ENCODE data around the gene FKBP8.

FKBP8 gene

GRCh38 chr19:18501351-18501750 is 42.0 kb downstream of the FKBP8 start:
- no peak for DNase-seq

DNA sequence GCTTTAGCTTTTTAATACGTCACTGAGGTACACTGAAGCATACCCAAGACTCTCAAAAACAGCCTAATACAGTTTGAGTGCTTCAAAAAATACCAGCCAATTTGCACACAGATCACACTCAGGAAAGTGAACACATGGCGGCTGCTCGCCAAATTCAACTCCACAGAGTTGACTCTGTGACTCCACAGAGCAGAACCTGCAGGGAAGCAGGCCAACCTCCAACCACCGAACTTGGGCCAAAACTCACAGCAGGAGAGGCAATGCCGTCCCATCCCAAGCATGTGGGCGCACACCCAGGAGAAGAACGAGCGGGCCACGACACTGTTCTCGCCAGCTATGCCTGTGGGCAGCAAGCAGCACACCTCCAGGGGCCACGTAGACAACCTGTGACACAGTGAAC is 42.6 kb downstream of the FKBP8 start:
- no peak for DNase-seq

DNA sequence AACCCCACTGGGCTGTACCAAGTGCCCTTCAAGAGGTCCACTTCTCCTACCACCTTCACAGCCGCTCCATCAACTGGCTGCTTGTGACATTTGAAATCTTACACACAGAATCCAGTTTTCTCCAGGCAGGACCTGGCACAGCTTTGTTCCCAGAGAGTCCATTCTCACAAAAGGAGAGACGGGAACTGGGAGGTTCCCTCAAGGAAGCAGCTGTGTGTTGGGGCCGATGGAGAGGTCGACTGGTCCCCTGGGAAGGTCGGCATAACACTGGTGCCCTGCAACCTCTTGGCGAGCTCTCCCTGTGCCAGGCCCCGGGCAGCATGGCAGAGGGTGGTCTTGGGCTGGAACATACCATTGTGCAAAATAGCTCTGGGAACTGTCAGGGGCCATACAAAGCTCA is 43.0 kb downstream of the FKBP8 start:
- no peak for DNase-seq

DNA sequence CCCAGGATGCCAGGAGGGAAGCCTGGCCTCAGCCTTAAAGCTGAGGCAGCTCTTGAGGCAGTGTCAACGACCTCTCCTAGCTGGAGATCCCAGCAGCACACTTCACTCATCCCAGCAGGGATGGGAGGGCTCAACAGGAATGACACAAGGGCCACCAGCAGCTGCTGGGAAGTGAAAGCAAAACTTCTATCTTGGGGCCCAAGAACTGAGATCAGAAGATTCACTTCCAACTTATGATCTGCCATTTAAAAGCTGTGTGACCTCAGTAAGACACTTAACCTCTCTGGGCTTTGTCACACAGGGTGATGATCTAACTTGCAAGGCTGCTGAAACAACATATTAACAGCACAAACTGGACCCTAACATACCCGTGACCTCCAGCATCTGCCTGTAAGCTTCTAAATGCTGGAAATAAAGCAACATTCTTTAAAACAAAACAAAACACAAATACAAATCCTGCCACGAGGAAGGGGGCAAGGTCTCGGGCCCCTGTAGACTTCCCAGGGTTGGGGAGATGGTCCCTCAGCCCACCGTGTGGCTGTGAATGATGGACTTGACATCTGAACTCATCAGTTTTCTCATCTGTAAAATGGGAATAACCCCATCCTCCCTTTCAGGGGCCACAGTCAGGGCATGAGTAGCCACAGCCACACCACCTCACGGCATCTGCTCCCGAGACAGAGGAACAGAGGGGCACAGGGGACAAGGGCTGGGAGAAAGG is 44.2 kb downstream of the FKBP8 start:
- DNase-seq = no peak

DNA sequence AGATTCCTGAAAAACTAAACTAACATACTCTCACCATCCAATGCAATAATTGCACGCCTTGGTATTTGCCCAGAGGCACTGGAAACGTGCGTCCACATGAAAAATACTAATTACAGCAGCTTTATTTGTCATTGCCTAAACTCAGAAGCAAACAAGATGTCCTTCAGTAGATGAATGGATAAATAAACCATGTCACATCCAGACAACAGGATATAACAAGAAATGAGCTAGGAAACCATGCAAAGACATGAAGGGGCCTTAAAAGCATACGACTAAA is 46.5 kb downstream of the FKBP8 start:
- no peak for DNase-seq

- DNase-seq = peak; percentile 35 to 43
Observed at GRCh38 chr19:18496167-18496979, 47.0 kb downstream of the FKBP8 start.

DNA sequence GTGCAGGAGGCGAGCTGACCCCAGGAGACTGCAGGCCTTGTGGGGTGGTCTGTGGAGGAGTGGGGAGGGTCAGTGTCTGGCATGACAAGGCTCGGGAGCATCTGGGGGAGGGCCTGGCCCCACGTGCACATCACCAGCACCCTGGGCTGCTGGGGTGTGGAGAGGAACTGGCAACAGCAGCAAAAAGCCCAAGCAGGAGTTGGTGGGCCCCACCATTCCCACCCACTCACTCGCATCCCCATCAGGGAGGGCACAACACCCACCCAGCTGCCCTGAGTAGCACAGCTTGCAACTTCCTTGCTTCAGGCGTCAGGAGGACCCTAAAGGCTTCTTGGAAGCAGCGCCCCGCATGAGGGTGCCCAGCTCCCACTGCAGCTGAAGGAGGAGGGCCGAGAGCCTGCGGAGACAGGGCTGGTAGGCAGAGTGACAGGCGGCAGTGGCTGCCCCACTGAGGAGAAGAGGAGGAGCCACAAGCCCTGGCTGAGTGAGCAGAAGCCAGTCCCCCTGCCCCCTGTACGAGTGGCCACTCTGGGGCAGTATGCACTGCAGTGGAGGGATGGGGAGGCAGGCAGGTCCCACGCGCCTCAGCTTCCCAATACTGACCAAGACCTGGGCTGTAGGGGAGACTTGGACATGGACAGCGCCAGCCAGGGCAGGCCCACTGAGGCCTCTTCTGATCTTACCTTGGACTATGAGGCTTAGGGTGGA is 48.0 kb downstream of the FKBP8 start:
- no peak for DNase-seq

- no peak for DNase-seq
Observed at GRCh38 chr19:18494267-18494607, 49.1 kb downstream of the FKBP8 start.

- no peak for DNase-seq
Observed at GRCh38 chr19:18493440-18494266, 49.7 kb downstream of the FKBP8 start.

- DNase-seq = no peak
Observed at GRCh38 chr19:18491995-18492953, 51.1 kb downstream of the FKBP8 start.

DNA sequence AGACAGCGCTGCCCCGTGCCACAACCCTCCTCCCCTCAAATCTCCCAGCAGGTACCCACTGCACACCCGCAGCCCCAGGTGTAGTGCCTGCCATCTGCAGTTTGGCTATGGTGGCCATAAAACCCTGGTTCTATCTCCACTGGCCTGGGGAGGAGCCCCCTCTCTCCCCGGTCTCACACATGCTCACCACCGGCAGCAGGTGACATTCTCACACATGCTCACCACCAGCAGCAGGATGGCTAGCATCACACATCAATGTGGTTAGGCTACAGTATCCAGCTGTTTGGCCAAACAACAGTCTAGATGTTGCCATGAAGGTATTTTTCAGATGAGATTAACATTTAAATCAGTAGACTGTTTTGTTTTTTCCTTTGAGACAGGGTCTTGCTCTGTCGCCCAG is 52.6 kb downstream of the FKBP8 start:
- DNase-seq = no peak

DNA sequence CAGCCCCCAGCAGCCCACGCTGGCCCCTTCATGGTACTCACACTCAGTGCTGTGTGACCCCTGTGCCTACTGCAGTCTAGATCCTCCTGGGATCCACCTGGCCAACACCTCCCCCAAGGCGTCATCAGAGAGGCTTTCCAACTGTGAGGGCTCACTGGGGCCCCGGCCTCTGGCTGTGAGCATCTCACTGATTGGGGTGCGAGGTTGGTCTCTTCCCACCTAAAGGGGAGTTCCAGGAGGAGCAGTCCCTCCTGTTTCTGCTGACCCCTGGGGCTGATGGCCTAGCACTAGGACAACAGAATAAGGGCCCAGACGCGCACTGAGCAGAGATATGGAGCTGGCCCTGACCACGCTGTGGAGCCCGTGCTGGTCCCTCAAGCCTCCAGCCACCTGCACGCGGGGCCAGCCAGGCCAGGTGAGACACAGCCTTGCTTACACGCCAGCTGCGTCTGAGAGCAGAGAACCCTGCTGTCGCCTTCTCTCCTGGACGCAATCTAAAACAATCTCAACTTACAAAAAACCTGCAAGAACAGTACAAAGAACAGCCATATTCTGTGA is 53.7 kb downstream of the FKBP8 start:
- DNase-seq = no peak

GRCh38 chr19:18488838-18489626 is 54.3 kb downstream of the FKBP8 start:
- DNase-seq = no peak

- no peak for DNase-seq
Observed at GRCh38 chr19:18488403-18488723, 55.0 kb downstream of the FKBP8 start.

DNA sequence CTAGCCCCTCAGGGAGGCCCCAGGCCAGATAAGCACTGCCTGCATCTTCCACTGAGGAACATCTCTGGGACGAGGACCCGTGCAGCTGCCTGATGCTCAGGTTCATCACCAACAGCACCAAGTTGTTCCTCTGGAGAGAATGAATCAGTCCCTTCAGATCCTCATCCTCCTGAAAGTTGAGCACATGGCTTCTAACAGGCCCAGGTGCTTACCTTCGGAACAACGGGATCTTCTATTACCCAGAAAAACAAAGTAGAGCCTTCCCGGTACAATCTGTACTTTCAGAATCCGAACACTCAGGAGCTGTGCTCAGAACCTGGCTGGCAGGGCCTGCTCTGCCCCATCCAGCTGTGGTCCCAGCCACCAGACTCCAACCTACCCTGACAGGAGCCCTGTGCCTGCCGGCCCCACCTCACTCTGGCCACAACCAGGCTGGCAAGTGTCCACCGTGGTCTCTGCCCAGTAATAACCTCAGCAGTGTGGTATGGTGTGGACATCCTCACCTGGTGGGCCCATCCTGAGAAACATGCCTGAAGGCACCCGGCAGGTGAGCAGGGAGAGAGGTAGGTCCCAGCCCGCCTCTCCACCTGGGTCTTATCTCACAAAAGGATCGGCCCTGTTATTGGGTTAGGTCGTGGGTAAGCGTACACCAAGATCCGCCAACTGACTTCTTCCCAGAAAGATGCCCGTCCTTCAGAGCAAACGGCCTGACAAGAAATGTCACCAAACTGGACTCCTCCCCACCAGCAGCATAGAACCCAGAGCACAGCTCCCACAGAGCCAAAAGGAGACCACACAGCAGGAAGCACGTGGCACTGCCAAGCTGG is 55.6 kb downstream of the FKBP8 start:
- no peak for DNase-seq

GRCh38 chr19:18486746-18487145 is 56.6 kb downstream of the FKBP8 start:
- DNase-seq = no peak

DNA sequence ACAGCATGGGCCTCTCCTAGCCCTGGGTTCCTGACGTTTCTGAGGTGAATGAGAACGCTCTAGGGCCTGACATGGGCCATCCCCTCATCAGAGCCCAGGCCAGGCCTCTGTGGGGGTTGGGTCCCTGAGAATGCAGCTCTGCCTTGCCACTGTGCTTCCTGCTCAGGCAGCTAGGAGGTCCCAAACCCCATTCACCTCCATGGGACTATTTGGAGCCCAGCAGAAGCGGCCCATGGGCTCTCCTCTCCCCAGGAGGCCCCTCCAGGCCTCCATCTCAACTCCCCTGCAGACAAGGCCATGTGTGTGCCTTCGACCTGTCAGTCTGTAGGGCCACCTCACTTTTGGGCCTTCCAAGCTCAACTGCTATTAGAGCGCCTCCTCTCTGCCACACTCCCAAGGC is 58.4 kb downstream of the FKBP8 start:
- no peak for DNase-seq

- DNase-seq = no peak
Observed at GRCh38 chr19:18483119-18483890, 60.1 kb downstream of the FKBP8 start.

Measured in activated CD4-positive, alpha-beta T cell treated with anti-CD3 and anti-CD28 coated beads, Interleukin-2, amount 50 U/mL, for 4 hours (primary cell).